OCI-M2 (cell line): ENCODE data around the gene CYTH4.

ENCODE experiments used
- DNase-seq: peaks from one replicate; lab custom pipeline; 2025; ENCODE audit not compliant: unreplicated experiment; lab: John Stamatoyannopoulos, UW

The CYTH4 gene

DNA sequence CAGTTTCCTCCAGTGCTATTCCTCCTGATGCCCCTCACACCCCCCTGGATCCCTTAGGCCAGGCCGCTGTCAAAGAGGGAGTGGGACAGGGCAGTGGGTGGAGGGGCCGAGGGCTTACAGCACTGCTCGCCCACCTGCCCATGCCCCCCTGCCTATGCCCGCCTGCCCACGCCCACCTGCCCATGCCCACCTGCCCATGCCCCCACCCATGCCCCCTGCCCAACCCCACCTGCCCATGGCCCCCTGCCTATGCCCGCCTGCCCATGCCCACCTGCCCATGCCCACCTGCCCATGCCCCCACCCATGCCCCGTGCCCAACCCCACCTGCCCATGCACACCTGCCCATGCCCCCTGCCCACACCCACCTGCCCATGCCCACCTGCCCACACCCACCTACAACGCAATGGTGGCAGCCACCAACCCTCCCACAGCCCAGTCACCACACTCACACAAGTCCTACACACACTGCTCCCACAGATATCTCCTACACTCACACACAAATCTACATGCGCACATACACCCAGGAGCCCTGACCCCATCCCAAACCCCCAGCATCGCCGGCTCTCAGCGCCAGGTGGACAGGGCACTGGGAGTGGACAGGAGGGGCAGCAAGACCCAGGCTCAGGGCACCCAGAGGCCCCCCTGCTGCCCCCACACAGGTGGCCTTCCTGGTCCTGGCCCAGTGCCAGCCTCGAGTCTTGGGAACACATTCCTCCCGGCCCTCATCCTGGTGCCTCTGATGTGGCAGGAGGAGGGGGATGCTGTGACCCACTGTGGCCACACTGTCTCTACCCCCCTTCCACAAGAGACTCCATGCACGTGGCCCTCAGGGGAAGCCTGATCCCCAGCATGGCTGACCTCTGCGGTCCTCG lies 61.8 kb downstream of the CYTH4 start:
- DNase-seq, result no peak

DNA sequence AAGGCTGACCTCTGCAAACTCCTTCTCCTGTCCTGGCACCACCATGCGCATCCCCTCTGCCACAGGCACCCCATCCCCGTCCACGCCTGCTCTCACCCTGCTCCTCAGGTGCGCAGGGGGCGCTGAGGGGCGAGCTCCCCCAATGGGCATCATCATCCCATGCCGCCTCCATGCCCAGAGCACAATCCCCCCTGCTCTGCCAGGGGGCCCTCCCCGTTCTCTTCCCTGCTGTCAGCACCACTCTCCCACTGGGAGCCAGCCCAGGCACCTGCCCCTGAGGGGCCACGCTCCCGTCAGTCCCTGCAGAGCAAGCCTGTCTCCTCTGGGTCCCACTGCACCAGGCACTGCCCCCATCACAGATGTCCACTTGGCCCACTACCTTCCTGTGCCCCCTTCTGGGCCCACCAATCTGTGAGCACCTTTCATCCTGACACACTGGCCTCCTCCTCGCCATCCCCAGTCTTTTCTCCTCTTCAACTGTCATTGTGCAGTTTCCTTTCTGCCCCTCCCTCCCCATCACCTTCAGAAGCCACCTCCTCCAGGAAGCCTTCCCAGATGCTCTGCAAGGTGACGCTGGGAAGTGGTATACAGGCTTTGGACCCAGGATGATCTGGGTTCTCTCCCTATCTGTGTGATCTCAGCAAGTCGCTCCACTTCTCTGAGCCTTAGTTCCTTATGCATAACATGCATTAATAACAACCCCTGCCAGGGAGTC lies 62.6 kb downstream of the CYTH4 start:
- no peak for DNase-seq

DNA sequence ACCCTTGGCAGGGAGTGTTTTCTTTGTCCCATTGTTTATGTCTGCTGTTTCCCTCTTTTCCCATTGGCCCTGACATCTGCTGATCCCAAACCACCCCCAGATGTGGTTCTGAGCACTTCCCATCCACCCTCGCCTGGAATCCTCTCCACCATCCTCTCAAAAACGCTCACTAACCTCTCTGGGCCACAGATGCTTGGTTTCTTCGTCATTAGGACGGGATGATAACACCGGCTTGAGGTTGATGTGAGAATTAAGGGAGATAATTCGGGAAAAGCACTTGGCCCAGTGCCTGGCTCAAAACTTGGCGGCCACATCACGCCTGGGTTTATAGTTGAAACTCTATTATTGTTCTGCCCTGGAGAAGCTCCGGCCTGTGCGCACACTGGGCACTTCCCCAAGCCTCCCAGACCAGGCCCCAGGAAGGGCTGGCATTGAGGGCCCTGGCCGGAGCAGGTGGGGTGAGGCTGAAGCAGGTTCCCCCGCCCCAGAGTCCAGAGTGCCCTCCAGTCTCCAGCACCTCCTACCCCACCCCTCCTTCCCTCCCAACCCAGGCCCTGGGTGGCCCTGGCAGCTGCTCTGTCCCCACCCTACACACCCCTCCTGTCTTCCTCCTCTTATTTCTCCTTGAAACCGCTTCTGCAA lies 63.7 kb downstream of the CYTH4 start:
- no peak for DNase-seq

DNA sequence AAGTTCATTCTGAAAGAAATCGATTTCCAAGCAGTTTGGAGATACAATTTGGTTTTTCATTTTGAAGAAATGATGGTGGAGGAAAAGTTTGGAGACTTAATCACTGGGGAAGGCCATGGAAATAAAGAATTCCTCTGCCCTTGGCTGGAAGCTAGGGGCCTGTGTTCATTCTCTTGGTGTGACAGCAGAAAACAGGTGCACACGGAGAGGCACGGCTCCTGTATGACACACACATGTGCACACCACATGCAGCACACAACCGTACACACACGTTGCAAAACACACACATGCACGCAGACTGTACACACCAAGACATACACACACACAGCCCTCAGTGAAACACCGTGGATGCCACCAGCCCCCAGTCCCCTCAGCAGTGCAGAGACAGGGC lies 64.2 kb downstream of the CYTH4 start:
- no peak for DNase-seq

DNA sequence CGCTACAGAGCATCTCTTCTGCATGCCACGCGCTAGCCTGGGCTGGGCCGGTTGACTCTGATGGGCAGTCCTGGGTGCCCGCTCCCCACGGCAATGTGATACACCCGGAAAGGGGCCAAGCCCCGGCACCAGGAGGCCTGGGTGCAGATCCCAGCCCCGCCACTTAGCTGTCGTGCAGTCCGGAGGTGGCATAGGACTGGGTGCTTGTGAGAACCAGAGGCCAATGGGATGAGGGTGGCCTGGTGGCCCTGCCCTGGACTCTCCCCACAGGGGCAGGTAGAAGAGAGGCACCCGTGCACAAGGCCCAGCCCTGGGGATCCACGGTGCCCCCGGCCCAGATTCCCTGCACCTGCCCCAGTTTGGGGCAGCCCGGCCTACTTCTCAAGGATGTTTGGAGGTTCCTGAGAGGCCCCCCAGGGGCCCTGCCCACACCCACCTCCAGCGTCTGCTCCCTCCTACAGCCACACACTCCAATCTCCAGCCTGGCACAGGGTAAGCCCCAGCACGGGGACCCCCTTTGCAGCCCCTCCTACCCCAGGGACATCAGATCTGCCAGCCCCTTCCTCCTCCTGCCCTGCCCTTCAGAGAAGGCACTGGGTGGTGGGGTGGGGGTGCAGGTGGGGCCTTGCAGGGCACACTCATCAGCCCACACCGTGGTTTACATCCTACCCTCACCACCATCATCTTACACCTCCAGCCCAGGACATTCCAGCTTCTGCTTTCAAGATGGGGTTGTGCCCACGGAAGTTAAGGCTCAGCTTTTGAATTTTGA lies 66.9 kb downstream of the CYTH4 start:
- no peak for DNase-seq

DNA sequence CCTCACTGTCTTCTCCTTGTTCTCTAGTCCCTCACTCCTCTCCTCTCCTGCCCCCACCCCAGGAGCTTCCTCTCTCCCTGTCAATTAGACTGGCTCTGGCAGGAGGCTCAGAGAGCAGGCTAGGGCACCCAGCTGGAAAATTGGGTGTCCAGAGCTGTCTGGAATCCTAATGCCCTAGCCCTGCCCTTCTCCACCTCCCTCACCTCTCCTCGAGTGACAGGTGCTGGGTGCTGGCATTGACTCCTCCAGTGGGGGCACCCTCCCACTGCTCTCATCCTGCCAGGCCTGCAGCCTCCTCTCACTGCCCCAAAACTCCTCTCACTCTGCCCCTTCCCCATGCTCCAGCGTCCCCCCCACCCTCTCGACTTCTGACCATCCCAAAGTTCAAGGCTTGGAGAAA lies 68.9 kb downstream of the CYTH4 start:
- DNase-seq, result no peak

DNA sequence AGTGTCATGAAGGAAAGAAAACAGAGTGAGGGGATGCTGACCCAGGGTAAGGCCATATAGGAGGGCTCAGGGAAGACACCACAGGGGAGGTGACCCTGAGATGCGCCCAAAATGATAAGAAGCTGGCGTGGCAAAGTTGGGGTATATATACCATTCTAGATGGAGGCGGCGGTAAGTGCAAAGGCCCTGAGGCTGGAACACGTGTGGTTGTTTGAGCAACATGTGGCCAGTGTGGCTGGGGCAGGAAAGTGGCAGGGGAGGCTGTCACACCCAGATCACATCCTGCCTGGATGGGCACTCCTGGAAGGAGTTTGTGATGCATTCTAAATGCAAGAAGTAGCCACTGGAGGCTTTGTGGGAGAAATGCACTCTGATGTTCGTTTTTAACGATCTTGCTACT lies 70.2 kb downstream of the CYTH4 start:
- DNase-seq, result no peak

DNA sequence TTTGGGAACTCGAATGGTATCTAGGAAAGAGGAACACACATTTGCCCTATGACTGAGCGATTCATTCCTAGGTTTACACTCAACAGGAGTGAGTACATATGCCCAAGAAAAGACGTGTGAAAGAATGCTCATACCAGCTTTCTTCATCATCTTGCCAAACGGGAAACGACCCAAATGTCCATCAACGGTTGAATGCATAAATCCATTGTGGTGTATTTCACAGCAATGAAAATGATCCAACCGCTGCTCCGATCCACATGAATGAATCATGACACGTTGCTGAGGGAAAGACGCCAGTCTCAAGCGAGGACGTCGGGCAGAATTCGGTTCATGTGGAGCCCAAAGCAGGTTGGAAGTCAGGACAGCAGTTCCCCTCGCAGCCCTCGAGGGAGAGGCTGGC lies 71.5 kb downstream of the CYTH4 start:
- no peak for DNase-seq

DNA sequence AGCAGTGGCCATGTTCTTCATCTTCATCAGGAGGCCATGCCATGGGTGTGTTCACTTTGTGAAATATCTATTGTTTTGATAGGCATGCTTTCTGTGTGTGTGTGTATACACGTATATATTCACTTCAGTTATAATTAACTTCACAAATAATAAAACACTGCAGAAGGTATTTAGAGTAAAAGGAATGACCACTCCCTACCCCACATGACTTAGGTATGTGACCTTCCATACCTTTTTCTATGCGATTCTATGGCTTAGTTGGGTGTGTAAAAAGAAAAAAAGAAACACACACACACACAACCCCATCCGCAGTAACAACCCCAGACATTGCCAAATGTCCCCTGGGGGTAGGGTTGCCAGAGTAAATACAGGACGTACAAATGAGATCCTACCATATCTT lies 72.0 kb downstream of the CYTH4 start:
- DNase-seq, result no peak

DNA sequence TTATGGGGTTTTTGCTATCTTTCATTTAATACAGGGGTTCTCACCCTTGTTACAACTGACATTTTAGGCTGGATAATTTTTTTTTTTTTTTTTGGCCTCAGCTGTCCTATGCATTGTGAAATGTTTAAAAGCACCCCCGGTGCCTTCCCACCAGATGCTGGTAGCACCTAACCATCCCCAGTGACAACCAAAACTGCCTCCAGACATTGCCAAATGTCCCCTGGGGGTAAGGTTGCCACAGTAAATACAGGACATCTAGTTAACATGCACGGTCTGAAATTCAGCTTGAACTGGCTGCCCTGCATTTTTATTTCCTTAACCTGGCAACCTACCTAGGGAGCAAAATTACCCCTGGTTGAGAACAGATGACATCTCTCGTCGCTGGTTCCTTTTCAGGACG lies 72.4 kb downstream of the CYTH4 start:
- no peak for DNase-seq

DNA sequence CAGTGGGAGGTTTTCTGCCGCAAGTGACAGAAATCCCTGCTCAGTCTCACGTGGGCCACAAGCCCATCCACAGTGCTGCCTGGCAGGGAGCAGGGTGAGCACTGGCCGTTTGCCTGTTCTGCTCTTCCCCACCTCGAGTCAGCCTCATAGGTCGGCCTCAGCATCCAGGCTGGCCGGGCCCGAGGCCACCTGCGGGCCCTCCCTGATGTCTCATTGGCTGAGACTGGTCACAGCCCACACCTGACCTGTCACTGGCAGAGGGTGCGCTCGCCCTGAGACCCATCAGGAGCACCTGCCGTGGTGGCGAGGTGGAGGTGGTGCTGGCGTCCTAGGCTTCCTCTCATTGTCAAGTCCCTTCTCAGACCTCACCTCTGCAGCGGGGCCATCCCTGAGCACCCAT lies 72.9 kb downstream of the CYTH4 start:
- no peak for DNase-seq

DNA sequence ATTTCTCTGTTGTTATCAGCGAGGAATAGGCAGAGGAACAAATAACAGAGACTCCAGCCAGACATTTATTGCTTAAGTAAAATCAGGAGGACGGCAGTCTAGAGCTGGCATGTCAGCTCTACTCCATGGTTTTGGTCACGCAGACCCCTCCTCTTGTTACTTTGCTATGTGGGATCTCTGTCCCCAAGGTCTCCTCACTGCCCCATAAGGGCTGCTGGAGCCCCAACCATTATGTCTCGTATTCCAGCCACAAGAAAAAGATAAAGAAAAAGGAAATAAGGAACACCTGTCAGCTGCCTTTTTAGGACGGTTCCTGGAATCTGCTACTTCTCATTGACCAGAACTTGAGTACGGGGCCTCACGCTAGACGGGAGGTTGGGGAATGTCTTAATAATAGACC lies 74.6 kb downstream of the CYTH4 start:
- DNase-seq, result no peak

DNA sequence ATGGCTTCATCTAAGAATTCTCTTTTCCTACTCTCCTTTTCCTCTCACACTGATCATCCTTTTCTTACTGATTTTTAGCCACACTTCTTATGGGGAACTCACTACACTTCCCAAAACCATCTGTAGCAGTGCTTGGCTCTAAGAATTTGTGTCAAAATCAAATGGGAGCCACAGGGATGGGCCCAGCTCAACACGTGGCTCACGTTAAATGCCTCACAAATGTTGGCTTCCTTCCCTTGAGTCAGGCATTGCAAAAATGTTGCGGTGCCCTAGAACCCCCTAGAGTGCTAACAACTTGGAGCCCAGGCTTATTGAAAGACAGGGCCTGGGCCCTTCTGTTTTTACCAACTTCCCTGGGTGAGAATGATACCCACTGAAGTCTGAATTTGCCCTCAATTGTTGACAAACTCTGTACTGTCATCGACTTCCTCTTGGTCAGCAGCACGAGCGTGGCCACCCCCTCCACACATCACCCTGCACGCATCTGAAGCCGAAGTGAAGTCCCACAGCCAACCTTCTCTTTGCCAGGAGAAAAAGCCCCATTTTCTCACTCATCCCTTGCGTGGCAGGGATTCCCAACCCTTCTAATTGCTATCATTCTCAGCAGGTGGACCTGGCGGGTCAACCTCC lies 75.3 kb downstream of the CYTH4 start:
- DNase-seq, result no peak

DNA sequence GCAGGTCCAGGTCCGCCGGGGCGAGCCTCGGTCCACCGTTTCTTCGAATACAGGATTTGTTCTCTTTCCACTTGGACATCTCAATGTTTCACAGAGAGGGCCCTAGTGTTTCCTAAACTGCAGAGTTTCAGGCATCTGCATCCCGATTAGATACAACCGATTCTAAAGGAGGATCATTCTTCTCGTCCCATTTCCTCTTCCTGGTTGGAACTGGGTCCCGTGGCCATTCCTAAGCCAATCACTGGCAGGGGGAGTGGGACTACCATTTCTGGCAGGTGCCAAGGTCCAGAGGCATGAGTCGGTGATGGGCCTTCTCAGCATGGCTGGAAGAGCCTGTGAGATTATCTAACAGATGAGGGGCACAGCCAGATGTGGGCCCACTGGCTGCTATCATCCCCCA lies 76.1 kb downstream of the CYTH4 start:
- no peak for DNase-seq

DNA sequence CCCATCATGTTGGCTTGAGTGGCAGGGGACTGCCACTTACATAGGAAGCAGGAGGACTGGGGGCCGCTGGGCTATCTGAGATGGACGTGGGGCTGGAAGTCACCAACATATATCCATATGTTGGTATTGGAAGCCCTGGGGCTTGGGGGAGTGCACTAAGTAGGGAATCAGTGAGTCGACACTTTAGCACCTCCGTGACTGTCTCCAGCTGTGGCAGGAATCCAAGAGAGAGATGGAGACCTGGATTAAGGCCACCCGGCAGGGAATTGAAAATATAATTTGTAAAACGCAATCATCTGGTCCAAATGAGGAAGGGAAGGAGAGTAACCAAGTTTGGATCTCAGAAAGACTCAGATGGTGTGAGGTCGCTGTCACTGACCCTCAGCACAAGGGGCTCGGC lies 76.6 kb downstream of the CYTH4 start:
- no peak for DNase-seq

DNA sequence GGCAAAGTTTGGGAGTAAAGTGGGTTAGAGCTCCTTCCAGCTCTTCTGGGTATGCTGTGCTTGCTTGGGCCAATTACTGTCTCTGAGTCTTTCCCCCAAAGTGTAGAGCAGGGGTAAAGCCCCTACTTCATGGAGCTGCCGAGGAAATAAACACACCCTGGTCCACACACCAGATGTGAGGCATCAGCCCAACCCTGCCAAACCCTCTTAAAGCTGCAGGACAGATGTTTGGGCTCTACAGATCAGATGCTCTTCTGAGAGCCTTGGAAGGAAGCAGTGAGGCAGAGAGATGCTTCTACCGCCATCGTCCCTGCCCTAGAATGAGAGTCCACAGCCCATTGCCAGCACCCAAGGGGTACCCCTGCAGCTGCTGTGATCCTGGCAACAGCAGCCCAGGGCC lies 80.3 kb downstream of the CYTH4 start:
- no peak for DNase-seq

DNA sequence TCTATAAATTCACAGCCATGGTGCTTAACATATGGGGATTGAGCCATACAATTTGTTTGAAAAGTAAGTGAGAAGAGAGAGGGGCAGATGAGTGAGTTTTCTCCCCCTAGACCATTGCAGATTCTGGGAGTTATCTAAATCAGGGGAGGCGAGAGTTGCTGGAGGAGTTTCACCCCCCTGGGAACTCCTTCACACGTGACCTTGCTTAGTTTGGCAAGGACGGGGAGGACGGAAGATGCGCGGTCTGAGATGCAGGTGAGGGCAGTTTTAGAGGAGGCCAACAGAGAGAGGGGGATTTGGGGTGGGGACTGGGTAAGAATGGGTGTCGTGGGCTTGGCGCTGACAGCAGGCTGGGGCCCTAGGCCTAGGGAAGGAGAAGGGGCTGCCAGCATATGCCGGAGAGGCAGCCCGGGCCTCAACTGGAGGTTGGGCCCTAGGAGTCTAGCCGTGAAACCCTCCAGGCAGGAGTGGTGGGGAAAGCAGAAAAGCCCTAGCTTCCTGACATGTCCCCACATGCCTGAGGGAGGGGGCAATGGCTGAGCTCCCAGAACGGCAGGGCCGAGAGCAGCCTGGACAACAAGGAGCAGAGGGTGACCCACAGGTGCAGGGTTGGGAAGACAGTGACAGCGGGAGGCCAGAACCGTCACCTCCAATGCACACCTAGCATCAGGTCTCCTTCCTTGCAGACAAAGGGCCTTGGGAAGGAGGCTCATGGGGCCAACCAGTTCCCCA lies 81.1 kb downstream of the CYTH4 start:
- DNase-seq, result no peak
